Naive B cell (primary cell): ENCODE results near the gene KHDRBS1. TPM values are rescaled to one million over a fixed set of nuclear protein-coding genes. Genes with fewer than 3 reads are reported as not detected.
"Not testable (repeated sequence)": the region's sequence is repeated elsewhere in the genome, so short reads cannot be mapped to it uniquely, and the experiment has no call there.

ENCODE experiments used
- ATAC-seq, 2 donors: fragments of 150-1000 bp; cut with Tn5 transposase; 2 replicates each; pipeline ENCODE4 v1.10.0; 2021; ENCODE audit warnings: low read depth in 2 of 2, mild to moderate bottlenecking in 2 of 2, moderate library complexity in 2 of 2
- DNase-seq: peaks from one replicate; pipeline ENCODE4 v3.0.0; 2022
- H3K27ac Mint-ChIP-seq, 6 donors: one replicate each; pipeline ENCODE4 v1.8.0; 2020 to 2022; ENCODE audit warnings: mild to moderate bottlenecking in 6 of 6, mixed read lengths in 6 of 6, moderate library complexity in 5 of 6, inconsistent platforms in 2 of 6
- H3K27me3 Mint-ChIP-seq, 3 donors: one replicate each; pipeline ENCODE4 v1.8.0; 2021 to 2022; ENCODE audit warnings: mixed read lengths in 3 of 3, mild to moderate bottlenecking in 1 of 3
- H3K36me3 Mint-ChIP-seq, 2 donors: one replicate each; pipeline ENCODE4 v1.8.0; 2020 to 2022; ENCODE audit warnings: mixed read lengths in 2 of 2, inconsistent platforms in 1 of 2, mild to moderate bottlenecking in 1 of 2
- H3K4me1 Mint-ChIP-seq, 3 donors: one replicate each; pipeline ENCODE4 v1.8.0; 2020 to 2022; ENCODE audit warnings: mixed read lengths in 3 of 3, inconsistent platforms in 1 of 3, mild to moderate bottlenecking in 1 of 3, moderate library complexity in 1 of 3
- H3K4me3 Mint-ChIP-seq, 8 donors: one replicate each; pipeline ENCODE4 v1.8.0; 2020 to 2022; ENCODE audit warnings: mild to moderate bottlenecking in 8 of 8, mixed read lengths in 8 of 8, moderate library complexity in 8 of 8, inconsistent platforms in 2 of 8
- H3K9me3 Mint-ChIP-seq, 7 donors: one replicate each; pipeline ENCODE4 v1.8.0; 2020 to 2022; ENCODE audit warnings: mixed read lengths in 7 of 7, mild to moderate bottlenecking in 5 of 7, inconsistent platforms in 2 of 7, moderate library complexity in 1 of 7
- polyA plus RNA-seq, 6 donors: library from polyadenylated mRNA; unstranded; fragments of 300-500 nt; fragmentation: Illumina TruSeq; gene quantifications; one replicate each; pipeline ENCODE4 v1.2.3, GENCODE V29; 2021; ENCODE audit warnings: low read depth in 6 of 6

KHDRBS1 gene
- polyA plus RNA-seq, 6 donors from 2014 or later, result 96.3 to 134 (median 115) TPM

DNA sequence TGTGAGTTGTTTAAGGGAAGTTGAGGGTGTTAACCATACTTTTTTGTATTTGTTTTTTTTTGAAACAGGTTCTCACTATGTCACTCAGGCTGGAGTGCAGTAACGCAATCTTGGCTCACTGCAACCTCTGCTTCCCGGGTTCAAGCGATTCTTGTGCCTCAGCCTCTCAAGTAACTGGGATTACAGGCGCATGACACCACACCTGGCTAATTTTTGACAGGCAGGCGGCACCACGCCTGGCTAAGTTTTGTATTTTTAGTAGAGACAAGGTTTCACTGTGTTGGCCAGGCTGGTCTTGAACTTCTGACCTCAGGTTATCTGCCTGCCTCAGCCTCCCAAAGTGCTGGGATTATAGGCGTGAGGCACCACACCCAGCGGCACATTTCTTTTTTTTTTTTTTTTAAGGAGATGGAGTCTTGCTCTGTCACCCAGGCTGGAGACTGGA is 7.9 kb downstream of the KHDRBS1 start:
- not testable (repeated sequence) for DNase-seq, H3K9me3 Mint-ChIP-seq, ATAC-seq, H3K36me3 Mint-ChIP-seq, H3K27me3 Mint-ChIP-seq
- Mint-ChIP-seq H3K27ac (peak overlapping the region in 3 of 6 donors; percentile 56 to 92 (median 66)), H3K4me1 (peaks cover 22 to 62% (median 50%) of the 10 kb centered on the region in 3 donors), H3K4me3 (peak overlapping the region in 6 of 8 donors; percentile 13 to 71 (median 48))

DNA sequence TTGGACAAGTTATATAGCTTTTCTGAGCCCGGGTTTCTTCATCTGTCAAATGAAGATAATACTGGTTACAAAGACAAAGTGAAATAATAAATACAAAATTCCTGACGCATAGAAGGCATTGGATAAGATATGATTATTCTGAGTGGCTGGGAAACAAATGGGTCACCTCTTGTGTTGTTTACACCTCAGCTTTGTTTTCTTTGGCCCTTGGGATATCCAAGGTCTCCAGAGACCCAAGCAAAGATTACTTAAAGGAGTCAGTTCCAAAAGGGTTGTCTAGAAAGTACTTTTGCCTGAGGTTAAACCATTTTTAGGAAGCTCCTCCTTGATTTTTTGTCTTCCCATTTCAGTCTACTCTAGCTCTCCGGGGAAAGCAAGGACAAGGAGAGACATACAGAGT is 9.7 kb downstream of the KHDRBS1 start:
- Mint-ChIP-seq H3K4me1 (peaks cover 24 to 65% (median 54%) of the 10 kb centered on the region in 3 donors), H3K27ac (peak overlapping the region in 1 of 6 donors; percentile 53), H3K27me3 (no peaks in the 10 kb centered on the region), H3K4me3 (no peak overlapping the region), H3K9me3 (no peaks in the 10 kb centered on the region), H3K36me3 (peaks cover 0 to 4% of the 10 kb centered on the region in 2 donors)
- DNase-seq (no peak), ATAC-seq (no peak)

DNA sequence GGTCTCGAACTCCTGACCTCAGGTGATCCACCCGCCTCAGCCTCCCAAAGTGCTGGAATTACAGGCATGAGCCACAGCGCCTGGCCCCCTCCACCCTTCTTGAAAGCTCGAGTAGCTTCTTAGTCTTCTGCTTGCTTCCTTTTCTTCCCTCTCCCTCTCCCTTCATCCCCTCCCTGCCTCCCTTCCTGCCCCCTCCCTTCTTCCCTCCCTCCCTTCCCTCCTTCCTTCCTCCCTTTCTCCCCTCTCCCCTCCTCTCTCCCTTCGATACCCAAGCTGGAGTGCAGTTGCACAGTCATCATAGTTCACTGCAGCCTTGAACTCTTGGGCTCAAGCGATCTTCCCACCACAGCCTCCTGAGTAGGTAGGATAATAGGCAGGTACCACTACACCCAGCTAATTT is 11.8 kb downstream of the KHDRBS1 start:
- no peaks in the 10 kb centered on the region for H3K9me3 Mint-ChIP-seq
- ATAC-seq, result no peak
- peaks cover 0 to 9% of the 10 kb centered on the region in 2 donors for H3K36me3 Mint-ChIP-seq
- H3K27ac Mint-ChIP-seq, result peak overlapping the region in 3 of 6 donors; percentile 8 to 66 (median 59)
- H3K27me3 Mint-ChIP-seq, result no peaks in the 10 kb centered on the region
- H3K4me3 Mint-ChIP-seq, result no peak overlapping the region
- H3K4me1 Mint-ChIP-seq, result peaks cover 33 to 59% (median 55%) of the 10 kb centered on the region in 3 donors
- DNase-seq, result no peak

- H3K9me3 Mint-ChIP-seq, result no peaks in the 10 kb centered on the region
- H3K4me3 Mint-ChIP-seq, result no peak overlapping the region
- peaks cover 7 to 17% of the 10 kb centered on the region in 2 donors for H3K36me3 Mint-ChIP-seq
- H3K27ac Mint-ChIP-seq, result peak overlapping the region in 2 of 6 donors; percentile 52 to 57
- DNase-seq (no peak), ATAC-seq (no peak)
- no peaks in the 10 kb centered on the region for H3K27me3 Mint-ChIP-seq
- peaks cover 32 to 50% (median 36%) of the 10 kb centered on the region in 3 donors for H3K4me1 Mint-ChIP-seq
Measured at GRCh38 chr1:32028746-32029145, 15.1 kb downstream of the KHDRBS1 start.

DNA sequence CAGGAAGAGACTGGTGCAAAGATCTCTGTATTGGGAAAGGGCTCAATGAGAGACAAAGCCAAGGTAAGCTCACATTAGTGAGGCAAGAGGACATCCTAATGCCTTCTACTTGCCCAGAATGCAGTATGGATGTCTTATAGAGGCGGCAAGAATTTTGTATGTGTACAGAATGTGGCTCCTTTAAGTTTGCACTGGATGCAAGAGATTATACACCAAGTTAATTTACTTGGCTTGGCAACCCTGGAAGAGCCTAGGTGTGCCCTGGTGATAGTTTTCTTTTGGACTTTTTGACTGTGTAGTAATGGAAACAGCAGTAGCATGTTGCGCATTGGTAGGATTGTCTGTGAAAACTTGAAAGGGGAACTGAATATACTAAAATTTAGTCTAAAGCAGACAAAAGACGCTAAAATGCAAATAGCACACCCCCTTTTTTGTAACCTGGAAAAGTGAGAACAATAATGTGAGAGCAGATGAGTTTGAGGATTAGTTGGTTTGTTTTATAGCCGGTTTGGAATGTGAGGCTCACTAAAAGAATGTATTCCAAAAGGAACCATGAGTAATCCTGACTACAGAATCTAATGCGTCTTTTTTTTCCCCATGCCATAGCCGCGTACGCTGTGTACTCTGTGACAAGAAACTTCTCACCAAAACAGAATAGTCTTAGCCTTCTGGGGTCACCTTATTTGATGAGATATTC is 18.1 kb downstream of the KHDRBS1 start:
- ATAC-seq, result no peak
- H3K4me3 Mint-ChIP-seq, result no peak overlapping the region
- no peaks in the 10 kb centered on the region for H3K9me3 Mint-ChIP-seq
- peaks cover 24 to 33% of the 10 kb centered on the region in 2 donors for H3K36me3 Mint-ChIP-seq
- H3K27me3 Mint-ChIP-seq, result no peaks in the 10 kb centered on the region
- H3K4me1 Mint-ChIP-seq, result peaks cover 24 to 43% (median 25%) of the 10 kb centered on the region in 3 donors
- H3K27ac Mint-ChIP-seq, result peak overlapping the region in 1 of 6 donors; percentile 39
- DNase-seq, result no peak

- H3K9me3 Mint-ChIP-seq, result no peaks in the 10 kb centered on the region
- no peak for DNase-seq
- peak overlapping the region in 1 of 6 donors; percentile 39 for H3K27ac Mint-ChIP-seq
- ATAC-seq, result no peak
- peaks cover 19 to 38% (median 22%) of the 10 kb centered on the region in 3 donors for H3K4me1 Mint-ChIP-seq
- H3K36me3 Mint-ChIP-seq, result peaks cover 25 to 34% of the 10 kb centered on the region in 2 donors
- no peak overlapping the region for H3K4me3 Mint-ChIP-seq
- no peaks in the 10 kb centered on the region for H3K27me3 Mint-ChIP-seq
Measured at GRCh38 chr1:32032275-32032615, 18.6 kb downstream of the KHDRBS1 start.

GRCh38 chr1:32035119-32035518 is 21.5 kb downstream of the KHDRBS1 start:
- Mint-ChIP-seq H3K27ac (no peak overlapping the region), H3K36me3 (peaks cover 34 to 42% of the 10 kb centered on the region in 2 donors), H3K4me1 (peaks cover 2 to 25% (median 12%) of the 10 kb centered on the region in 3 donors), H3K9me3 (no peaks in the 10 kb centered on the region), H3K27me3 (no peaks in the 10 kb centered on the region), H3K4me3 (no peak overlapping the region)
- ATAC-seq (no peak), DNase-seq (no peak)

DNA sequence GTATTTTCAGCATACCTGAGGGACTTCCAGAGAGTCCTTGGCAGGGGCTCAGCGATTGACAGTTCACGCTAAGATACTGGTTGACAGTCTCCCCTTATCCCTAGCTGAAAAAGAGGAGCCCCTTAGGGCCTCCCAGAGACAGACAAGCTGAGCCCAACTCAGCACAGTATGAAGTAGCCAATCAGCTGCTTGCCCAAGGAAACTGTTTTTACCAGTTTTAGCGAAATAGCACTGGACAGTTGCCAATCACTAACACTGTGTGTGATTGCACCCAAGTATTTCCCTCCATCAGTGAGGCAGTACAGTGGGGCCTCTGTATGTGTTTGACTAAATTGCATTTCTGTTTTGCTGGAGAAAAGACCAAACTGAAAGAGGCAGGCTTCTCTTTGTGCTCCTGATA is 27.0 kb downstream of the KHDRBS1 start:
- Mint-ChIP-seq H3K4me3 (no peak overlapping the region), H3K27me3 (no peaks in the 10 kb centered on the region), H3K36me3 (peaks cover 19 to 22% of the 10 kb centered on the region in 2 donors), H3K4me1 (peaks cover 0 to 4% (median 3%) of the 10 kb centered on the region in 3 donors), H3K27ac (peak overlapping the region in 1 of 6 donors; percentile 29), H3K9me3 (no peaks in the 10 kb centered on the region)
- ATAC-seq (no peak), DNase-seq (no peak)

DNA sequence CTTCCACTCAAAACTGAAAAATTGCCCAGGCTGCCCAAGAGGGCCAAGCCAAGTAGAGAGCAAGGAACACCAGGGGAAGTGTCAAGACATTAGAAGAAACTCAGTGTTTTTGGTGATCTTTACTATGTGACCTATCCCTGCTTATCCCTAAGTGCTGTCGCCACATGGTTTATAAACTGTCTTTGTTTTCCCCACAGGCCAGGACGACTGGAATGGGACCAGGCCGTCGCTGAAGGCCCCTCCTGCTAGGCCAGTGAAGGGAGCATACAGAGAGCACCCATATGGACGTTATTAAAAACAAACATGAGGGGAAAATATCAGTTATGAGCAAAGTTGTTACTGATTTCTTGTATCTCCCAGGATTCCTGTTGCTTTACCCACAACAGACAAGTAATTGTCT is 28.7 kb downstream of the KHDRBS1 start:
- Mint-ChIP-seq H3K27me3 (no peaks in the 10 kb centered on the region), H3K9me3 (no peaks in the 10 kb centered on the region), H3K27ac (peak overlapping the region in 1 of 6 donors; percentile 24), H3K36me3 (peaks cover 14 to 16% of the 10 kb centered on the region in 2 donors), H3K4me3 (no peak overlapping the region), H3K4me1 (no peaks in the 10 kb centered on the region)
- ATAC-seq, result no peak
- DNase-seq, result no peak

GRCh38 chr1:32044234-32044633 is 30.6 kb downstream of the KHDRBS1 start:
- H3K9me3 Mint-ChIP-seq, result no peaks in the 10 kb centered on the region
- no peak overlapping the region for H3K4me3 Mint-ChIP-seq
- ATAC-seq, result no peak
- H3K36me3 Mint-ChIP-seq, result peaks cover 15 to 16% of the 10 kb centered on the region in 2 donors
- H3K27me3 Mint-ChIP-seq, result no peaks in the 10 kb centered on the region
- peak overlapping the region in 1 of 6 donors; percentile 39 for H3K27ac Mint-ChIP-seq
- no peaks in the 10 kb centered on the region for H3K4me1 Mint-ChIP-seq
- no peak for DNase-seq

- Mint-ChIP-seq H3K27me3 (no peaks in the 10 kb centered on the region), H3K4me3 (no peak overlapping the region), H3K27ac (peak overlapping the region in 2 of 6 donors; percentile 32 to 80), H3K4me1 (no peaks in the 10 kb centered on the region), H3K36me3 (peaks cover 10 to 14% of the 10 kb centered on the region in 2 donors), H3K9me3 (no peaks in the 10 kb centered on the region)
- DNase-seq, result no peak
- ATAC-seq, result no peak
Measured at GRCh38 chr1:32045772-32046171, 32.1 kb downstream of the KHDRBS1 start.

- H3K27me3 Mint-ChIP-seq, result no peaks in the 10 kb centered on the region
- H3K27ac Mint-ChIP-seq, result peak overlapping the region in 2 of 6 donors; percentile 8 to 89
- peaks cover 0 to 5% (median 0%) of the 10 kb centered on the region in 3 donors for H3K4me1 Mint-ChIP-seq
- no peak for DNase-seq
- no peak for ATAC-seq
- no peak overlapping the region for H3K4me3 Mint-ChIP-seq
- peaks cover 14% of the 10 kb centered on the region in 2 donors for H3K36me3 Mint-ChIP-seq
- no peaks in the 10 kb centered on the region for H3K9me3 Mint-ChIP-seq
Measured at GRCh38 chr1:32047701-32048100, 34.0 kb downstream of the KHDRBS1 start.

GRCh38 chr1:32048440-32048839 is 34.8 kb downstream of the KHDRBS1 start:
- H3K36me3 Mint-ChIP-seq, result peaks cover 14% of the 10 kb centered on the region in 2 donors
- DNase-seq, result no peak
- no peaks in the 10 kb centered on the region for H3K27me3 Mint-ChIP-seq
- no peaks in the 10 kb centered on the region for H3K9me3 Mint-ChIP-seq
- H3K4me1 Mint-ChIP-seq, result peaks cover 0 to 5% (median 0%) of the 10 kb centered on the region in 3 donors
- H3K4me3 Mint-ChIP-seq, result no peak overlapping the region
- no peak for ATAC-seq
- no peak overlapping the region for H3K27ac Mint-ChIP-seq

DNA sequence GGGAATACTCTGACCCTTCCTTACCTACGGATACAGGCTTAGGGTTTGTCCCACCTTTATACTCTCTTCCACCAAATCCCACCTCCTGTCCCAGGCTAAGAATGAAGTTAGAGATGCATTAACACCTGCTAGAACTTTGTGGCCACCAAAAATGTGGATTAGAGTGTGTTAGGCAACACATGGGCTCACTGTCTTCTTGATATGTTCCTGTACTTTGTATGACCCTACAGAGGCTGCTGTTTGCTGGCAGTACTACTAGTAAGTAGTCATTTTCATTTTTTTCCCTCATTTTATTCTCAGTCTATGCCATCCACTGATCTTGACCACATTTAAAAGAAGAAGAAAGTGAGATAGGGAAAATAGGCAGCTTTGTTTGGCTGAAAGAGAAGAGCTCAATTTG is 38.0 kb downstream of the KHDRBS1 start:
- Mint-ChIP-seq H3K9me3 (no peaks in the 10 kb centered on the region), H3K27me3 (no peaks in the 10 kb centered on the region), H3K4me3 (no peak overlapping the region), H3K36me3 (peaks cover 14 to 21% of the 10 kb centered on the region in 2 donors), H3K4me1 (peaks cover 0 to 5% (median 0%) of the 10 kb centered on the region in 3 donors), H3K27ac (peak overlapping the region in 1 of 6 donors; percentile 29)
- DNase-seq, result no peak
- ATAC-seq, result no peak
